ENCODE data around the gene ANO1.

ANO1 gene

GRCh38 chr11:70158757-70159389 is 80.8 kb downstream of the ANO1 start:
- no peak for TF ChIP-seq CTCF (IDR thresholded peaks at IDR 0.05)

GRCh38 chr11:70159627-70160570 is 81.8 kb downstream of the ANO1 start:
- no peak for TF ChIP-seq CTCF (IDR thresholded peaks at IDR 0.05)

GRCh38 chr11:70161043-70161625 is 83.0 kb downstream of the ANO1 start:
- no peak for TF ChIP-seq CTCF (IDR thresholded peaks at IDR 0.05)

GRCh38 chr11:70164705-70165104 is 86.6 kb downstream of the ANO1 start:
- no peak for TF ChIP-seq CTCF (IDR thresholded peaks at IDR 0.05)

- no peak for TF ChIP-seq CTCF (IDR thresholded peaks at IDR 0.05)
These were observed 89.0 kb downstream of the ANO1 start for GRCh38 chr11:70167120-70167519.

GRCh38 chr11:70167723-70168404 is 89.7 kb downstream of the ANO1 start:
- no peak for TF ChIP-seq CTCF (IDR thresholded peaks at IDR 0.05)

- TF ChIP-seq CTCF (IDR thresholded peaks at IDR 0.05) = no peak
These were observed 90.3 kb downstream of the ANO1 start for GRCh38 chr11:70168405-70168754.
